Measurements from ENCODE around the gene DPP6. TPM values are rescaled to one million over a fixed set of nuclear protein-coding genes. Genes with fewer than 3 reads are reported as not detected.

DPP6 gene
- total RNA-seq, 1 experiment from 2014 or later, result not detected

DNA sequence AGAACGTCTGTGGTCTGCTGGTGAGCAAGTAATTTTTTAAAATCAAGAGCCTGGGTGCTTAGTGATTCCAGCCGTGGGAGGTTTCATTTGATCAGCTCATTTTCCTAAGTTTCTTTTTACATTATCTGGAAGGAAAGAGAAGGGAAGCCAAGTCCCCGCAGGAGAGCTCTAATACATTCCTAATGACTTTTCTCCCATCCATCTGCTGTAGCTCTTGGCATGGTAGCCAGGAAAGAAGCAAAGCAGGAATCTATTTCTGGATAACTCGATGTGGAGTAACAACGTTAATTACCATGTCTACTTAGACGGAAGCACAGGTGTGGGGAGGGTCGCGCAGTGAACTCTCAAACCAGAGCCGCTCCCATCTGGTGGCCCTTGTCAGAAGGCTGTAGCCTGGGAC lies 828.8 kb downstream of the DPP6 start:
- Histone ChIP-seq H3K4me3 (ENCODE audit: low read depth in 2 of 2, low read length in 2 of 2) (no peak overlapping the region), H3K36me3 (ENCODE audit: control insufficient read depth, insufficient read depth, low read length) (no peaks in the 10 kb centered on the region), H3K27ac (ENCODE audit: low read length) (no peak overlapping the region), H3K4me1 (ENCODE audit: control insufficient read depth, insufficient read depth, low read length) (no peaks in the 10 kb centered on the region), H3K9me3 (ENCODE audit: control insufficient read depth, insufficient read depth, low read depth, low read length) (no peaks in the 10 kb centered on the region), H3K27me3 (ENCODE audit: control insufficient read depth, insufficient read depth, low read length) (no peaks in the 10 kb centered on the region; the same call in 1 of the 2 replicates)
- no peak for DNase-seq (ENCODE audit: low read depth, low spot score)
- ChIA-PET POLR2A (no interaction called here), CTCF (no interaction called here)
- TF ChIP-seq TCF7L2 (IDR thresholded peaks at IDR 0.05; ENCODE audit: low read depth, low read length) (no peak), REST (IDR thresholded peaks at IDR 0.05; ENCODE audit: insufficient read depth in 1 of 2, low read depth in 2 of 2, low read length in 1 of 2) (no peak), POLR2AphosphoS5 (IDR thresholded peaks at IDR 0.05; ENCODE audit: low read depth, low read length) (no peak), SIN3A (IDR thresholded peaks at IDR 0.05; ENCODE audit: borderline replicate concordance, insufficient read depth, low read depth, low read length) (no peak), CTCF (IDR thresholded peaks at IDR 0.05) (no peak)
- in situ Hi-C loops (cut with HindIII; ENCODE audit: low pct_unique_long_range_greater_than_20kb, low sequenced_read_pairs) (no loop called here), intact Hi-C loops (cut with micrococcal nuclease; ENCODE audit: unreplicated experiment) (no loop called here)
- no TSS peak for BruUV-seq (replicated peaks)
- ATAC-seq, result no peak

- no peak for ATAC-seq
- Histone ChIP-seq H3K4me1 (ENCODE audit: control insufficient read depth, insufficient read depth, low read length) (no peaks in the 10 kb centered on the region), H3K27ac (ENCODE audit: low read length) (no peak overlapping the region), H3K4me3 (ENCODE audit: low read depth in 2 of 2, low read length in 2 of 2) (no peak overlapping the region), H3K9me3 (ENCODE audit: control insufficient read depth, insufficient read depth, low read depth, low read length) (no peaks in the 10 kb centered on the region), H3K36me3 (ENCODE audit: control insufficient read depth, insufficient read depth, low read length) (no peaks in the 10 kb centered on the region), H3K27me3 (ENCODE audit: control insufficient read depth, insufficient read depth, low read length) (no peaks in the 10 kb centered on the region; the same call in 1 of the 2 replicates)
- in situ Hi-C loops (cut with HindIII; ENCODE audit: low pct_unique_long_range_greater_than_20kb, low sequenced_read_pairs) (no loop called here), intact Hi-C loops (cut with micrococcal nuclease; ENCODE audit: unreplicated experiment) (no loop called here)
- CTCF ChIA-PET, result no interaction called here
- POLR2A ChIA-PET, result no interaction called here
- TF ChIP-seq REST (IDR thresholded peaks at IDR 0.05; ENCODE audit: insufficient read depth in 1 of 2, low read depth in 2 of 2, low read length in 1 of 2) (no peak), SIN3A (IDR thresholded peaks at IDR 0.05; ENCODE audit: borderline replicate concordance, insufficient read depth, low read depth, low read length) (no peak), CTCF (IDR thresholded peaks at IDR 0.05) (no peak), POLR2AphosphoS5 (IDR thresholded peaks at IDR 0.05; ENCODE audit: low read depth, low read length) (no peak), TCF7L2 (IDR thresholded peaks at IDR 0.05; ENCODE audit: low read depth, low read length) (no peak)
- BruUV-seq (replicated peaks), result no TSS peak
- DNase-seq (ENCODE audit: low read depth, low spot score), result no peak
Observed at GRCh38 chr7:154881526-154881925, 829.3 kb downstream of the DPP6 start.

Data from Panc1 (cell line).